Mesenchymal stem cell (in vitro differentiated cells and primary cell): ENCODE measurements around the gene CFAP410.

Experiments used
- DNase-seq: peaks from one replicate; pipeline ENCODE4 v3.0.0-alpha.2; 2013
- H2AFZ ChIP-seq: one replicate; pipeline ENCODE4 v1.6.1; 2013; ENCODE audit warnings: low read depth, mild to moderate bottlenecking, control low read depth, inconsistent platforms, low read length, moderate library complexity
- H2AK5ac ChIP-seq: 2 replicates; pipeline ENCODE4 v1.6.1; 2013; ENCODE audit warnings: low read length, moderate library complexity, mild to moderate bottlenecking, inconsistent platforms; ENCODE audit not compliant: severe bottlenecking
- H2BK120ac ChIP-seq: one replicate; pipeline ENCODE4 v1.6.1; 2013; ENCODE audit warnings: low read depth, mild to moderate bottlenecking, inconsistent platforms, low read length, moderate library complexity
- H2BK12ac ChIP-seq, 2 experiments: one replicate each; pipeline ENCODE4 v1.6.1; 2013; ENCODE audit warnings: inconsistent platforms in 2 of 2, low read length in 2 of 2, mild to moderate bottlenecking in 2 of 2, moderate library complexity in 2 of 2, control low read depth in 1 of 2
- H2BK15ac ChIP-seq: one replicate; pipeline ENCODE4 v1.6.1; 2013; ENCODE audit warnings: mild to moderate bottlenecking, low read depth, inconsistent platforms; ENCODE audit not compliant: poor library complexity, severe bottlenecking
- H2BK5ac ChIP-seq: 2 replicates; pipeline ENCODE4 v1.6.1; 2013; ENCODE audit warnings: low read depth, mild to moderate bottlenecking, low read length, control low read depth, inconsistent platforms; ENCODE audit not compliant: poor library complexity, severe bottlenecking
- H3K14ac ChIP-seq, 2 experiments: one replicate each; pipeline ENCODE4 v1.6.1; 2013; ENCODE audit warnings: inconsistent platforms in 2 of 2, low read length in 2 of 2, control low read depth in 1 of 2, mild to moderate bottlenecking in 1 of 2, moderate library complexity in 1 of 2
- H3K18ac ChIP-seq, 2 experiments: one replicate each; pipeline ENCODE4 v1.6.1; 2013; ENCODE audit warnings: inconsistent platforms in 2 of 2, low read length in 2 of 2, control low read depth in 1 of 2, low read depth in 1 of 2, mild to moderate bottlenecking in 1 of 2
- H3K23ac ChIP-seq, 2 experiments: one replicate each; pipeline ENCODE4 v1.6.1; 2013; ENCODE audit warnings: inconsistent platforms in 2 of 2, low read length in 2 of 2, mild to moderate bottlenecking in 2 of 2, moderate library complexity in 2 of 2, control low read depth in 1 of 2
- H3K27ac ChIP-seq: 2 replicates; pipeline ENCODE4 v1.5.1; 2013; ENCODE audit warnings: mild to moderate bottlenecking, moderate library complexity, low read length, control low read depth, inconsistent platforms; ENCODE audit not compliant: poor library complexity, severe bottlenecking
- H3K27me3 ChIP-seq, 2 experiments: 2 replicates each; pipeline versions ENCODE4 v1.6.1 to v1.7.0; 2013; ENCODE audit warnings: low read length in 2 of 2, mild to moderate bottlenecking in 2 of 2, moderate library complexity in 2 of 2, control low read depth in 1 of 2, inconsistent platforms in 1 of 2; ENCODE audit not compliant: control insufficient read depth in 1 of 2, insufficient read depth in 1 of 2
- H3K36me3 ChIP-seq, 2 experiments: 2 replicates each; pipeline versions ENCODE4 v1.6.1 to v1.7.0; 2013; ENCODE audit warnings: low read length in 2 of 2, control low read depth in 1 of 2, inconsistent platforms in 1 of 2, low read depth in 1 of 2, mild to moderate bottlenecking in 1 of 2; ENCODE audit not compliant: insufficient read depth in 2 of 2, control insufficient read depth in 1 of 2
- H3K4ac ChIP-seq, 2 experiments: one replicate each; pipeline ENCODE4 v1.6.1; 2013; ENCODE audit warnings: inconsistent platforms in 2 of 2, low read length in 2 of 2, mild to moderate bottlenecking in 2 of 2, moderate library complexity in 2 of 2, control low read depth in 1 of 2, low read depth in 1 of 2
- H3K4me1 ChIP-seq: 2 replicates; pipeline ENCODE4 v1.6.1; 2013; ENCODE audit warnings: low read depth, low read length, control low read depth; ENCODE audit not compliant: control insufficient read depth, insufficient read depth
- H3K4me2 ChIP-seq: 2 replicates; pipeline ENCODE4 v1.6.1; 2013; ENCODE audit warnings: low read length, mild to moderate bottlenecking, inconsistent platforms; ENCODE audit not compliant: poor library complexity, severe bottlenecking
- H3K4me3 ChIP-seq, 2 experiments: 2 replicates each; pipeline versions ENCODE4 v1.5.1 to v1.7.0; 2013; ENCODE audit warnings: low read length in 2 of 2, mild to moderate bottlenecking in 2 of 2, control low read depth in 1 of 2, low read depth in 1 of 2; ENCODE audit not compliant: insufficient read depth in 1 of 2
- H3K79me1 ChIP-seq: replicated peaks from 2 replicates; pipeline ENCODE4 v1.6.1; 2013; ENCODE audit warnings: mild to moderate bottlenecking, control low read depth, low read length, inconsistent platforms; ENCODE audit not compliant: poor library complexity, severe bottlenecking
- H3K9ac ChIP-seq: 2 replicates; pipeline ENCODE4 v1.7.0; 2013; ENCODE audit warnings: mild to moderate bottlenecking, low read length, moderate library complexity
- H3K9me3 ChIP-seq: 2 replicates; pipeline ENCODE4 v1.7.0; 2013; ENCODE audit warnings: mild to moderate bottlenecking, low read length; ENCODE audit not compliant: control insufficient read depth
- H4K8ac ChIP-seq: one replicate; pipeline ENCODE4 v1.6.1; 2013; ENCODE audit warnings: inconsistent platforms, mild to moderate bottlenecking, low read length, moderate library complexity
- H4K91ac ChIP-seq: one replicate; pipeline ENCODE4 v1.6.1; 2013; ENCODE audit warnings: mild to moderate bottlenecking, low read length, inconsistent platforms
- WGBS: methylation state at CpG from one replicate; pipeline ENCODE4 v1.1.7; 2013; ENCODE audit warnings: mixed read lengths; 5-methylcytosine and 5-hydroxymethylcytosine counted together

CFAP410 gene

DNA sequence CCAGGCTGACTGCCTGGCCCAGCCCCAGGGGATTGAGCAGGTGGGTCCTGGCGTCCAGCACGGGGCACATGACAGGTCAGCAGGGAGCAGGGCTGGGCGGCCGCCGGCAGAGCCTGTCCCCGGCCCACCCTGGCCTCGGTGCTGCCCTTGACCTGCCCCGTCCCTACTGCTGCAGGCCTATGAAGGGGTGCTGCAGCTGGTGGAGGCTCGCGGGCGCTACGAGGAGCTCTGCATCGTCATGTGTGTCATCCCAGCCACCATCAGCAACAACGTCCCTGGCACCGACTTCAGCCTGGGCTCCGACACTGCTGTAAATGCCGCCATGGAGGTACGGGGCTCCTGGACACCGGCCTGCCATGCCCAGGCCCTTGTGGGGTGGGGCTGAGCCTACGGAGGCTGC lies 15.6 kb downstream of the CFAP410 start:
- Histone ChIP-seq H3K27me3 (no peaks in the 10 kb centered on the region), H3K18ac (no peak overlapping the region), H3K23ac (no peak overlapping the region), H3K4me2 (no peak overlapping the region), H3K4me1 (peaks cover 5% of the 10 kb centered on the region), H3K36me3 (peaks cover 58 to 96% of the 10 kb centered on the region in 2 experiments), H2BK120ac (no peak overlapping the region), H2AK5ac (no peak overlapping the region), H3K9me3 (no peaks in the 10 kb centered on the region), H3K14ac (no peak overlapping the region), H2BK12ac (no peak overlapping the region), H3K27ac (no peak overlapping the region), H2AFZ (no peak overlapping the region), H2BK5ac (no peak overlapping the region), H3K79me1 (peaks cover 2% of the 10 kb centered on the region), H2BK15ac (no peak overlapping the region), H3K4me3 (no peak overlapping the region), H4K91ac (no peak overlapping the region), H4K8ac (no peak overlapping the region), H3K4ac (no peak overlapping the region), H3K9ac (no peak overlapping the region)
- DNase-seq = no peak
- WGBS = 92% methylated on average over 20 of the region's 20 CpGs

GRCh38 chr21:44322621-44323325 lies 16.4 kb downstream of the CFAP410 start:
- Histone ChIP-seq H3K9me3 (no peaks in the 10 kb centered on the region), H3K27me3 (no peaks in the 10 kb centered on the region), H3K23ac (no peak overlapping the region), H3K4ac (no peak overlapping the region), H3K4me2 (no peak overlapping the region), H3K14ac (no peak overlapping the region), H2BK12ac (no peak overlapping the region), H4K91ac (no peak overlapping the region), H2BK120ac (no peak overlapping the region), H3K79me1 (peaks cover 2% of the 10 kb centered on the region), H3K9ac (no peak overlapping the region), H2BK15ac (no peak overlapping the region), H4K8ac (no peak overlapping the region), H3K4me1 (no peaks in the 10 kb centered on the region), H2BK5ac (no peak overlapping the region), H3K36me3 (peaks cover 63 to 98% of the 10 kb centered on the region in 2 experiments), H3K27ac (no peak overlapping the region), H3K18ac (no peak overlapping the region), H2AFZ (no peak overlapping the region), H2AK5ac (no peak overlapping the region), H3K4me3 (no peak overlapping the region)
- no peak for DNase-seq
- WGBS = 97% methylated on average over 38 of the region's 38 CpGs

- Histone ChIP-seq H3K4me2 (no peak overlapping the region), H3K4ac (no peak overlapping the region), H3K18ac (no peak overlapping the region), H2BK120ac (no peak overlapping the region), H3K4me3 (no peak overlapping the region), H3K79me1 (peaks cover 2% of the 10 kb centered on the region), H3K36me3 (peaks cover 63 to 98% of the 10 kb centered on the region in 2 experiments), H3K23ac (no peak overlapping the region), H2BK12ac (no peak overlapping the region), H2AK5ac (no peak overlapping the region), H3K14ac (no peak overlapping the region), H2BK5ac (no peak overlapping the region), H3K27me3 (no peaks in the 10 kb centered on the region), H3K4me1 (no peaks in the 10 kb centered on the region), H3K9me3 (no peaks in the 10 kb centered on the region), H4K8ac (no peak overlapping the region), H2AFZ (no peak overlapping the region), H3K27ac (no peak overlapping the region), H4K91ac (no peak overlapping the region), H2BK15ac (no peak overlapping the region), H3K9ac (no peak overlapping the region)
- no peak for DNase-seq
- WGBS = 98% methylated on average over 23 of the region's 23 CpGs
These were observed 17.2 kb downstream of the CFAP410 start for GRCh38 chr21:44321846-44322450.

DNA sequence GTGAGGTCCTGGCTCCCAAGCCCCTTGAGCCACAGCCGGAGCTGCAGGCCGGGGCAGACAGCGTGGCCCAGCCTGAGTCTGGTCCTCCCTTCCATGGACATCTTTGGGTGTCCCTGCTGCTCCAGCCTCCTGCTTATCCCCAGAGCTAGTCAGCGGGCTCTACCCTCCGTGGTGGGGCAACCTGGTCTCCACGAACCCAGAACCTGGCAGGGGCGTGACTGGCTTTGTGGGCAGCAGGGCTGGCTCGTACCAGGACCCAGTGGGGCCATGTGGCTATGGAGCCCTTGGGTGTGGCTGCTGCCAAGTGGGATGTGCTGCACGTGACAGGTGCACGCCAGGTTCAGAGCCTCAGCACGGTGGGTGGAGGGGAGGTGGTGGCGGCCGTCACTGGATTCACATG lies 18.3 kb downstream of the CFAP410 start:
- Histone ChIP-seq H2BK12ac (no peak overlapping the region), H3K27ac (no peak overlapping the region)
- no peak for DNase-seq

More for the DNA sequence above, 18.3 kb downstream of the CFAP410 start:
- no peak overlapping the region for H3K23ac ChIP-seq
- H4K8ac ChIP-seq = no peak overlapping the region
- peaks cover 66 to 98% of the 10 kb centered on the region in 2 experiments for H3K36me3 ChIP-seq
- 97% methylated on average over 13 of the region's 13 CpGs for WGBS
- no peak overlapping the region for H2AFZ ChIP-seq
- no peak overlapping the region for H2AK5ac ChIP-seq
- H3K79me1 ChIP-seq = peaks cover 2% of the 10 kb centered on the region
- H3K14ac ChIP-seq = no peak overlapping the region
- H2BK15ac ChIP-seq = no peak overlapping the region
- H3K4me2 ChIP-seq = no peak overlapping the region
- no peak overlapping the region for H3K18ac ChIP-seq
- no peak overlapping the region for H2BK120ac ChIP-seq
- no peaks in the 10 kb centered on the region for H3K27me3 ChIP-seq
- H3K4ac ChIP-seq = no peak overlapping the region
- H4K91ac ChIP-seq = no peak overlapping the region
- no peak overlapping the region for H2BK5ac ChIP-seq
- H3K9me3 ChIP-seq = no peaks in the 10 kb centered on the region
- no peak overlapping the region for H3K9ac ChIP-seq
- H3K4me3 ChIP-seq = no peak overlapping the region
- H3K4me1 ChIP-seq = no peaks in the 10 kb centered on the region
